ENCODE results near the gene IL12A. TPM values are rescaled to one million over a fixed set of nuclear protein-coding genes. Genes with fewer than 3 reads are reported as not detected.

Gene IL12A
- polyA plus RNA-seq, 1 donor from 2014 or later, result 3.5 TPM

DNA sequence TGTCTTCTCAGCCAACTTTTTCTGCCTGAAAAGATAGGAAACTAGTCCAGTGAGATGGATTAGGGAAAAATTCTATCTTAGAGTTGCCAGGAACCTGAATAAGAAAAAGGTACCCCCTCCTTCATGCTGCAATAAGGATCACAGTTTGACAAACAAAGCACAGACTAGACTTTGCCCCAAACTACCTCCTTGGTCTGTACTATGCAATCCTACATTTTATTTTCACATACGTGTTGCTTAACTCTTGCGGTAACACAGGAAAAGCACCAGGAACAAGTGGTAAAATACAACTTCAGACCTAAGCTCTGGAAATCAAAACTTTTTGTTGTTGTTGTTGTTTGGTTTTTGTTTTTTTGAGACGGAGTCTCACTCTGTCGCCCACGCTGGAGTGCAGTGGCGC is 11.3 kb upstream of the IL12A start:
- Mint-ChIP-seq H3K27ac (no peak overlapping the region), H3K27me3 (peaks cover 12% of the 10 kb centered on the region), H3K4me3 (no peak overlapping the region), H3K36me3 (peaks cover 3% of the 10 kb centered on the region), H3K9me3 (peaks cover 0 to 5% (median 3%) of the 10 kb centered on the region in 3 donors), H3K4me1 (no peaks in the 10 kb centered on the region)

DNA sequence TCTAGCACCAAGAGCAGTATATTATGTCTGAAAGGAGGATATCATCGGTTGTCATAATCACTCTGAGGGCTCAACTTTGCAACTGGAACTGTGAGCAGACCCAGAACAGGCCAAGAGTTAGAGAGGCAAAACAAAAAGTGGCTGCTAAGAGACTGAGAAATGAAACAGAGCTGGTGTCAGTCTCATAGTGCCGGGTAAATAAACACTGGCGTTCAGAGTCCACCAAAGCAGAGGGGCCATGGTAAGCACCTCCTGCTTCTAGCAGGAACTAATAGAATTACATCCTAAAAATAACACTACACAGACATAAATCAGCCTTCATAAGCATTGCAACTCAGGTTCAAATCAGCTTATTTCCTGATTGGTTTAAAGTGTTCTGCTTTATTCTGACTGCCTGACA is 10.3 kb upstream of the IL12A start:
- Mint-ChIP-seq H3K36me3 (peaks cover 3% of the 10 kb centered on the region), H3K4me1 (no peaks in the 10 kb centered on the region), H3K9me3 (peaks cover 0 to 4% (median 3%) of the 10 kb centered on the region in 3 donors), H3K4me3 (no peak overlapping the region), H3K27ac (no peak overlapping the region), H3K27me3 (peaks cover 12% of the 10 kb centered on the region)

DNA sequence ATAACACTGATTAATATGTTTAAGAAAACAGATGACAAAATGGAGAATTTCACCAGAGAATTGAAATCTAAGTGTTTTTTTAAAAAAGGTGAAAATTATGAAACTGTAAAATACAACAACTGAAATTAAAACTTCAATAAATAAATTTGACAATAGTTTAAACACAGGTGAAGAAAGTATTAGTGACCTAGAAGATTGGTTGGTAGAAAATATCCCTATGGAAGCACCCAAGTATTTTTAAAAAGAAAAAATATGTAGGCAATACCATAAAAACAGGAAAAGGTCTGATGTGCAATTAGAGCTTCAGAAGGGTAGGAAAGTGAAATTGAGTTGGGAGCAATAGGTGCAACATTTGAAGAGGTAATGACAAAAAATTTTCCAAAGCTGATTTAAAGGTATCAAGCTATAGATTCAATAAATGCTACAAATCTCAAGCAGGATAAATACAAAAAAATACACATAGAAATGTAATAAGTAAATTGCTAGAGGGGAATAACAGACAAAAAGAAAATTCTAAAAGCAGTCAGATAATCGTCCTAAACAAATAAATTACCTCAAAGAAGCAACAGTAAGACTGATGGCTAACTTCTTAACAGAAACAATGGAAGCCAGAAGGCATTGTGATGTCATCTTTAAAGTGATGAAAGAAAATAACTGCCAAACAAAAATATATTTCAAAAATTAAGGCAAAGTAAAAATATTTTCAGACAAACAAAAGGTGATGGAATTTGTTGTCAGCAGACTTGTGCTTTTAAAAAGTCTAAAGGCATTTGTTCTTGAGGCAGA is 9.5 kb upstream of the IL12A start:
- Mint-ChIP-seq H3K27me3 (peaks cover 10% of the 10 kb centered on the region), H3K9me3 (peaks cover 0 to 3% (median under 1%) of the 10 kb centered on the region in 3 donors), H3K36me3 (peaks cover 3% of the 10 kb centered on the region), H3K27ac (no peak overlapping the region), H3K4me3 (no peak overlapping the region), H3K4me1 (no peaks in the 10 kb centered on the region)

DNA sequence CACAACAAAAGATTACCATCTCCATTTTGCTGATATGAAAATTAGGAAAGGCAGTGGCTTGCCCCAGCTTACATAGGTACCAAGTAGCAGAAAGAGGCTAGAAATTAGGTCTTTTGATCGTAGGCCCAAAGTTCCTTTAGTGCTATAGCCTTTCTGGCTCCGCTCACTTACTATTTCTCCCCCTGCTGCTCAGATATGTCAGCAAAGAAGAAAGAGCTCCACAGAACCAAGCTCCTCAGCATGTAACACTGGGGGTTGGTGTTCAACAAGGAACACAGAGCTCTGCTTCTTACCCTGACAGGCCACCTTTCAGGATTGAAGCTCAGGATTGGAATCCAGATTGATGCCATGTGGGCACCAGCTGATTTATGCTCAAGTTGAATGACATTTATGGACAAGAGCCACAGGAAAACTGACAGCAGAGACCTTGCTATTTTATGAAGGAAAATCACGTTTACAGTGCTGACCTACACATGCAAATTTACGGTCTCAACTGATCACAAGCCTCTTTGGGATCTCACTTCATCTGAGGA is 6.1 kb upstream of the IL12A start:
- Mint-ChIP-seq H3K27me3 (no peaks in the 10 kb centered on the region), H3K36me3 (peaks cover 3% of the 10 kb centered on the region), H3K4me3 (no peak overlapping the region), H3K9me3 (peaks cover 0 to 3% (median 0%) of the 10 kb centered on the region in 3 donors), H3K27ac (peak overlapping the region in 1 of 3 donors; percentile 24), H3K4me1 (peaks cover 0 to 4% (median 2%) of the 10 kb centered on the region in 3 donors)

DNA sequence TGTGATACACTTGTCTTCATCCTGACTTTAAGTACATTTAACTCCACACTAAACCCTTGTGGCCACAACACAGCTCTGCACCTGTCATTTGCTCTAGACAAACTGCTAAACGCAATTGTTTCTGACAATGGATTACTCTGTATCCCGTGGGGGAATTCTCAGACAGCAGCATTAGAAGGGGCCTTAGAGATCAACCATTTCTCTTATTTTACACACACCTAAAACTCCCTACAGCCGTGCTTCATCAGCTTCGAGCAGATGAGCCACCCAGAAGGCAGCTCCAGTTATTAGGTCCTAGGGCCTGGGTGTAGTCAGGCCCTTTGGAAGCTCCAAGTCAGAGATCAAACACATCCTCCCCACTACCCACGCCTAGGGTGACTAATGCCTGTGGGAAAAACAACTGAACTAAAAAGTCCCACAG is 1.3 kb upstream of the IL12A start:
- peak overlapping the region in 2 of 3 donors; percentile 52 to 92 for H3K27ac Mint-ChIP-seq
- H3K9me3 Mint-ChIP-seq, result no peaks in the 10 kb centered on the region
- H3K4me1 Mint-ChIP-seq, result peaks cover 13 to 29% (median 22%) of the 10 kb centered on the region in 3 donors
- peak overlapping the region in 1 of 4 donors; percentile 89 for H3K4me3 Mint-ChIP-seq
- no peaks in the 10 kb centered on the region for H3K36me3 Mint-ChIP-seq
- no peaks in the 10 kb centered on the region for H3K27me3 Mint-ChIP-seq

DNA sequence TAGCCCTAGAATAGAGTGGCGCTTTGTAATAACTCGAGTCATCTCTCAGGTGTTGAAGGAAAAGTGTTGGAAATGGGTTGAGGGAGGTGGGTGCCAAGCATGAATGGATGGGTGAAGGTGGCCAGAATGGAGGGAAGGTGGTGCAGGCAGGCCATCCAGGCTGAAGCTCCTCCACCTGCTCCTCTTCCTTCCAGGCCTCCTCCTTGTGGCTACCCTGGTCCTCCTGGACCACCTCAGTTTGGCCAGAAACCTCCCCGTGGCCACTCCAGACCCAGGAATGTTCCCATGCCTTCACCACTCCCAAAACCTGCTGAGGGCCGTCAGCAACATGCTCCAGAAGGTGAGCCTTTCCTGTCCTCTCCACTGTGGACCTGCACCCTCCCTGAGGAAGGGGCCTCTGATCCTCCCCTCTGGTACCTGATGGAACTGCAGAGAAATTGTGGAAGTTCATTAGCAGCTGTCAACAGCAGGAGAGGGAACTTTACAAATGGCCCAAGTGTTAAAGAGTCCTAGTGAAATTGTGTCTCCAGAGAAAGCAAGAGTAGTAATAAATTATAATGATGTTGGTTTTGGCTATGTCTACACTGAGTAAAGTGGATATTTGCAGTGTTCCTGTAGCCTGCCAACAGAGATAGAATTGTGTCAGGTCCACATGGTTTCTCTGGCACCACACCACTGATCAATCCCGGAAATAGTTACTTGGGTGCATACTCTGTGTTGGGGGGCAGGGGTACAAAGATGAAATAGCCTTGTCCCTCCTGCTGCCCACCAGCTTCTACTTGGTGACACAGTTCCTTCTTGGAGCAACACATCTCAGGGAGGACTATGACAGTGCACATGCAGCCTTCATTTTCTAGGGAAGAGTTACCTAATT is 1.6 kb downstream of the IL12A start:
- peaks cover 4% of the 10 kb centered on the region for H3K36me3 Mint-ChIP-seq
- peak overlapping the region; percentile 87 to 96 (median 92) for H3K4me3 Mint-ChIP-seq
- no peaks in the 10 kb centered on the region for H3K27me3 Mint-ChIP-seq
- H3K9me3 Mint-ChIP-seq, result no peaks in the 10 kb centered on the region
- peak overlapping the region in 1 of 3 donors; percentile 81 for H3K27ac Mint-ChIP-seq
- H3K4me1 Mint-ChIP-seq, result peaks cover 16 to 29% (median 25%) of the 10 kb centered on the region in 3 donors

DNA sequence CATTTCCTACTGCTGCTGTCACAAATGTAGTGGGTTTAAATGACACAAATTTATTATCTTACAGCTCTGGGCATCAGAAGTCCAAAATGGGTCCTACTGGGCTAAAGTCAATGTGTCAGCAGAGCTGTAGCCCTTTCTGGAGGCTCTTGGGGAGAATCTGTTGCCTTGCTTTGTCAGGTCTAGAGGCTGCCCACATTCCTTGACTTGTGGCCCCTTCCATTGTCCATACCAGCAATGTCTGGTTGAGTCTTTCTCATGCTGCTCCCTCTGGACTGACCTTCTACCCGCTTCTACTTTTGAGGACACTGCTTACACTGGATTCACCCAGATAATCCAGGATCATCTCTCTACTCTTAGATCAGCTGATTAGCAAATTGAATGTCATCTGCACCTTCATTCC is 3.0 kb downstream of the IL12A start:
- Mint-ChIP-seq H3K9me3 (no peaks in the 10 kb centered on the region), H3K4me1 (peaks cover 16 to 29% (median 25%) of the 10 kb centered on the region in 3 donors), H3K27ac (no peak overlapping the region), H3K4me3 (peak overlapping the region in 1 of 4 donors; percentile 89), H3K36me3 (peaks cover 8% of the 10 kb centered on the region), H3K27me3 (no peaks in the 10 kb centered on the region)

DNA sequence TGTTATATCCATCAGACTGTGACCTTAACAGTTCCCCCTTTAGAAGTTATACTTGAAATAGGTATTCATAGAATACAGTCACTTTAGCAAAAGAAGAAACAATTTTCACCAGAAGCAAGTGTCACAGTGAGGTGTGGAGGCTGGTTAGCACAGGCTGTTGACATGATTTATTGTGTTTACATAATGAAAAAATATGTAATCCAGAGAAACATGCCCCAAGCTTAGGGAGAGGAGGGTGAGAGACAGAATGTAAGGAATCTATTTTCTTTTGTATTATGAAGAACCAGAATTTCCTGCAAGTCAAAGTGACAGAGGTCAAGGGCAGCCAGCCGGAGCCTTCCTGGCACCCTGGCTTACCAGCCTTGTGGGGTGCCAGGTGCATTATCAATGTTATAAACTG is 4.0 kb downstream of the IL12A start:
- no peaks in the 10 kb centered on the region for H3K27me3 Mint-ChIP-seq
- no peaks in the 10 kb centered on the region for H3K9me3 Mint-ChIP-seq
- H3K27ac Mint-ChIP-seq, result peak overlapping the region in 2 of 3 donors; percentile 8 to 54
- H3K4me3 Mint-ChIP-seq, result peak overlapping the region in 2 of 4 donors; percentile 2 to 89
- peaks cover 16 to 24% (median 23%) of the 10 kb centered on the region in 3 donors for H3K4me1 Mint-ChIP-seq
- H3K36me3 Mint-ChIP-seq, result peaks cover 8% of the 10 kb centered on the region

DNA sequence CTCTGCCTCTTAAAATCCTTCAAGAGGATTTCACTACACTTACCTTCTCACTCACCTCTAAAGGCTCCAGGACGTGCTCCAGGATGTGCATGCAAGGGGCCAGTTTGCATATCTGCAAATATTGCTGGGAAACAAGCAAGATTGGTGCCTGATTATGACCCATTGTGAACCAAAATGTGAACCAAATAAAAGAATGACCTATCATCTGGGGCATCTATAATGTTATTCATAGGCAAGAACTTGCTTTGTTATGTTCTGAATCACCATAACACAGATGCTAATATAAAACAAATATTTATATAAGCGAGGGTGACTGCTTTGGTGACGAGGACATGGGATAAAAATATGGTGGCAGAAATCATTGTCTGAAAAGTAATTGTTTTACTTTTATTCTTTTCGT is 5.5 kb downstream of the IL12A start:
- Mint-ChIP-seq H3K9me3 (no peaks in the 10 kb centered on the region), H3K36me3 (peaks cover 9% of the 10 kb centered on the region), H3K4me1 (peaks cover 11% of the 10 kb centered on the region in 3 donors), H3K27me3 (no peaks in the 10 kb centered on the region), H3K27ac (no peak overlapping the region), H3K4me3 (no peak overlapping the region)

DNA sequence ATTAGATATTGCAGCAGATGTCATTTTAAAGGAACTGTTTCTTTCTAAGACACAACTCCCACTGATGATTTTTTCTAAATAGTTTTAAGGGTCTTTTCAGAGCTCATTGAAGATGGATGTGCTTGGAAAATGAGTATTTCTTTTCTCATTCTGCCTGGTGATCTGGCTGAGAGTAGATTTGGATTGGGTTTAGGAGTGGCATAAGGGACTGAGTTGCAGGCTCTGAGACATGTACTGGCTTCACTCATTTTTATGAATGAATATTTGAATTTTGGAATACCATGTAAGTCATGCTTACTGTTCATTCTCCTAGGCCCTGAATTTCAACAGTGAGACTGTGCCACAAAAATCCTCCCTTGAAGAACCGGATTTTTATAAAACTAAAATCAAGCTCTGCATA is 6.5 kb downstream of the IL12A start:
- peaks cover 9% of the 10 kb centered on the region for H3K36me3 Mint-ChIP-seq
- H3K9me3 Mint-ChIP-seq, result no peaks in the 10 kb centered on the region
- no peak overlapping the region for H3K4me3 Mint-ChIP-seq
- peak overlapping the region in 1 of 3 donors; percentile 50 for H3K27ac Mint-ChIP-seq
- peaks cover 6 to 10% (median 10%) of the 10 kb centered on the region in 3 donors for H3K4me1 Mint-ChIP-seq
- no peaks in the 10 kb centered on the region for H3K27me3 Mint-ChIP-seq

DNA sequence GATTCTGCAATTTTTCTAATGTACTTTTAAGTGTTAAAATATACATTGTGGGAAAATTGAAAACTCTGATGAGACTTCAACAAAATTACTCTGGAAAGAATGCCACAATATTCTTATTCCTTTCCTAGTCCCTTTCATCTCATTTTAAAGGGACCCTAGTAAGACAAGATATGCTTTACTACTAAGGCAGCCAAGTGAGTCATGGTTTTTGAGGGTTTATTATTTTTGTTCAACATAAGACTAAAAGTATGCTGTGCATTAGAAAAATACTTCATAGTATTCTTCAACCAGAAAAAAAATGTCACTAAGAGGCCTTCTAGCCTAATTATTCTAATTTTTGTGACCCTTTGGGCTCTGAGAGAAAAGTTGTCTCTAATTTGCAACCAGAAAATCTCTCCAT is 7.4 kb downstream of the IL12A start:
- H3K9me3 Mint-ChIP-seq, result no peaks in the 10 kb centered on the region
- peaks cover 5 to 6% (median 6%) of the 10 kb centered on the region in 3 donors for H3K4me1 Mint-ChIP-seq
- H3K4me3 Mint-ChIP-seq, result no peak overlapping the region
- H3K27ac Mint-ChIP-seq, result no peak overlapping the region
- H3K36me3 Mint-ChIP-seq, result peaks cover 9% of the 10 kb centered on the region
- no peaks in the 10 kb centered on the region for H3K27me3 Mint-ChIP-seq

DNA sequence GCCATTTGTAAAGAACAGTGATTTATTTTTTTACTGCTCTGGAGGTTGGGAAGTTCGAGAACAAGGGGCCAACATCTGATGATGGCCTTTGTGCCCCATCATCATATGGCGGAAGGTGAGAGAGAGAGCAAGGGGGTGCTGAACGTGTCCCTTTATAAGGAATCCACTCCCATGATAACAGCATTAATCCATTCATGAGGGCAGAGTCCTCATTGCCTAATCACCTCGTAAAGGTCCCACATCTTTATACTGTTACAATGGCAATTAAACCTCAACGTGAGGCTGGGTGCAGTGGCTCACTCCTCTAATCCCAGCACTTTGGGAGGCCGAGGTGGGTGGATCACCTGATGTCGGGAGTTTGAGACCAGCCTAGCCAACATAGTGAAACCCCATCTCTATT is 8.3 kb downstream of the IL12A start:
- Mint-ChIP-seq H3K4me1 (peaks cover 0 to 6% (median 5%) of the 10 kb centered on the region in 3 donors), H3K4me3 (no peak overlapping the region), H3K27me3 (no peaks in the 10 kb centered on the region), H3K9me3 (no peaks in the 10 kb centered on the region), H3K36me3 (peaks cover 9% of the 10 kb centered on the region), H3K27ac (no peak overlapping the region)

DNA sequence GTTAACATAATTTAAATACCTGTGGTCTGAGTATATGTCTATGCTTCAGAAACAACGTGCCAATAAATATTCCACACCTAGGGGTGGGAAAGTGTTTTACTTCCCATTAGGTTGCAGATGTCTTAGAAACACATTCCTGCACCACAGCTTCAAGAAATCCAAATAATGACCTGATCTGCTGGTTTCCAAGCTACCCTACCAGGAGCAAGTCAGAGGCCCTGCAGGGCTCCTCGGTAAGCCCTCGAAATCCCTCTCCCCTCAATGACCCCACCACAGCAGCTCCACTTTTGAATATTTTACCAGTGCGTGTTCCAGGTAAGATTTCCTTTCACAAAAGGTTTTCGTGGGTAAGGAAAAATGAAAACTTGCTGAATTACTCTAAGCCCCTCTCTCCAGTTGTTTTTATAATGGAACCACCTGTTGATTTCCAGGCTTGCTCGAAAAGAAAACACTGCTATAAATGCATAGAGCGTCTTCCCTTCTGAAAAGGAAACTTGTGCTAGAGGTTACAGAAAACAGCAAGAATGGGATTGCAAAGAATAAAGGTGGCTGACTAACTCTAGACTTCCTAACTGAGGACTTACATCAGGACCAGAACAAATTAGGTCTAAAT is 12.6 kb downstream of the IL12A start:
- H3K36me3 Mint-ChIP-seq, result peaks cover 2% of the 10 kb centered on the region
- H3K9me3 Mint-ChIP-seq, result no peaks in the 10 kb centered on the region

DNA sequence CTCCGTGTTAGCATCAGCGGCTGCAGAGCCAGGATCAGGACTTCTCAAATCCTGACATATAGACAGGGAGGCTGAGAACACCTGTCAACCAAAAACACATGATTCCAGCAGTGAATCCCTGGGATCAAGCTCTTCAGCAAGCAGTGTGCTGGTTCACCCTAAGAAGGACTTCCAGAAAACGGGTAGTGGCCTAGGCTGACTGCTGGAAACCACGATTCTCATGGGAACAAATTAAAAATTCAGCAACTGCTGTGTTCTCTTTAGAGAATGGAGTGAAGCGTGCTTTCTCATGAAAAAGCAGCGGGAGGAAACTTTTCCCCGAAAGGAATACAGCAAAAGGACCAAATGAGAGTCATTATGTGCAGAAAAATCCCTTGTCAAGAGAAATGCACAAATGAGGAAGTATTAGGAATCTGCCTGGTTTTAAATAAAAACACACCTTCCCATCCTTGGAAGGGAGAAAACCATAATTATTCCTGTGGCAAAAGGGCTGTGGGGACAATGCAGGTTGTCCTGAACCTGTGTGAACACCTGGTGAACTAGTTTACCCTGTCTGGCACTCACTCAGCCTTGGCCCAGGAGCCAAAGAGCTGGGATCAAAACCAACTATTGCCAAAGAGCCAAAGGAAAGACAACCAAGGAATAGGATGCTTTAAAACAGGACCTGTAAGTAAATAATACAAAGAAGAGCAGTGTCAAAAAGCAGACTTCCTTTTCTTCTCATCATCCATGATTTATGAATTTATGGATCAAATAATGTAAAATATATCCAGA is 13.4 kb downstream of the IL12A start:
- Mint-ChIP-seq H3K4me1 (peaks cover 4 to 6% (median 5%) of the 10 kb centered on the region in 3 donors), H3K27me3 (no peaks in the 10 kb centered on the region), H3K4me3 (no peak overlapping the region), H3K9me3 (no peaks in the 10 kb centered on the region), H3K36me3 (peaks cover 2% of the 10 kb centered on the region), H3K27ac (no peak overlapping the region)

More for the DNA sequence above, 12.6 kb downstream of the IL12A start:
- H3K4me1 Mint-ChIP-seq, result peaks cover 0 to 6% (median 0%) of the 10 kb centered on the region in 3 donors
- H3K27me3 Mint-ChIP-seq, result no peaks in the 10 kb centered on the region
- peak overlapping the region in 1 of 3 donors; percentile 23 for H3K27ac Mint-ChIP-seq
- no peak overlapping the region for H3K4me3 Mint-ChIP-seq
